Stimulated activated CD8-positive, alpha-beta memory T cell treated with anti-CD3 and anti-CD28 coated beads, Interleukin-7, amount 100 ng/mL, for 48 hours (primary cell): Measurements from ENCODE around the gene SMIM1.
"Not testable (repeated sequence)": the region's sequence is repeated elsewhere in the genome, so short reads cannot be mapped to it uniquely, and the experiment has no call there.

ENCODE experiments used
- DNase-seq, 2 donors: peaks; one replicate each; pipeline ENCODE4 v3.0.0-alpha.2; 2020; ENCODE audit warnings: low read depth in 1 of 2; ENCODE audit errors: extremely low read depth in 1 of 2

SMIM1 gene

DNA sequence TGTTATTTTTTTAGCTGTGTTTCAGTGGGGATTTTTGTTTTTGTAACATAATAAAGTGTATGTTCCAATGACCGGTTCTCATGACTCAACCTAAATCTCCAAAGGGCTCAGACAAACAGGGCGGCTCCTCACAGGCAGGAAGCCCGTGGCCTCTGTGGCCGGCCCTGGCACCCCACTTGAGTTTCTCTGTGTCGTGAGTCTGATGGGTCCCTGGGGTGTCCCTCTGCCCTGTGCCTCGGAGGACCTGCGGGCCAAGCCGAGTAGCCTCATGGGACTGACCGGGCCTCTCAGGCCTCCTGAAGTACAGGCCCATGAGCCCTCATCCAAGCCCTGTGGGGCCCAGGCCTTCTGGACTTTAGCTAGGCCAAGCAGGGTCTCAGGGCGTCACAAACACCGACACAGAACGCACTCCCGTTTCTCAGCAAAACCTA lies 36.4 kb upstream of the SMIM1 start:
- no peak for DNase-seq

DNA sequence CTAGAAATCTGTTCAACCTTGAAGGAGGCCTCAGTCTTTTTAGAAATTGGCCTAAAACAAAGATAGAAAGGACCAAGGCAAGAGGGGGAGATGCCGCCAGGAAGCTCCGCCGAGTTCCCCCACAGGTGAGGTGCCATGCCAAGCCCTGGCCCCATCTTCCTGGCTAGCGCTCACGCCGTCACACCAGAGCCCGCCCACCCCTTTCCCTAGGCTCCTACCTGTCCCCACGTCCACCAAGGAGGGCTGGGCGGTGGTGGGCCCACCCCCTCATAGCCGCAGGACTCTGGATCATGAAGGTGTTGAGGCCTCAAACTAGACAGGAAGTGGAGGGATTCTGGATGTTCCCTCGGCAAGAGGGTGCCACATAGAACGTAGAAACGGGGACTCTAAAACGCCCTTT lies 35.8 kb upstream of the SMIM1 start:
- no peak for DNase-seq

DNA sequence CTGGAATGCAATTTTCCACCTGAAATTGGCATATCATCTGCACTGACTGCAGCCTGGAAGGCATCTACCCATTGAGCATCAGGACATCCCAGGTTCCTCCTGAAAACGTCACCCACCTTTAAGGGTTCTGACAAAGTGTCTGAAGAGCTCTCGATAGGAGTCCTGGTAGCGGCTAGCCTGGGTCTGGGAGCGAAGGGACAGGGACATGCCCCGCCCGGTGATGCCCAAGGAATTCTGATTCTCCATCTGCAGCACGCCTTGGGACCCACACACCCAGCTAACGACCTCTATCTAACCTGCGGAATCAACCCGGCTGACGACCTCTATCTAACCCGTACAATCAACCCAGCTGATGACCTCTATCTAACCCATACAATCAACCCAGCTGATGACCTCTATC lies 33.6 kb upstream of the SMIM1 start:
- no peak for DNase-seq

DNA sequence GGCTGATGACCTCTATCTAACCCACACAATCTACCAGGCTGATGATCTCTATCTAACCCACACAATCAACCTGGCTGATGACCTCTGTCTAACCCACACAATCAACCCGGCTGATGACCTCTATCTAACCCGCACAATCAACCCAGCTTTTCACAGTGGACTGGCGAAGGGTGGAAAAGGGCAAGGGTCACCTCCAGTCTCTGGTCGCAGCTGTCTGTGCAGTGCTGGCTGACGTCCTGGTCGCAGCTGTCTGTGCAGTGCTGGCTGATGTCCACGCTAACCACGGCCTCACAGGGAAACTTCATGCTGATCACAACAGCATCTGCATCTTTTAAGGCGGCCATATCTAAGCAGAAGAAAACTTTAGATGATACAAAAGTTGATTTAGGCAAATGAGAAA lies 32.5 kb upstream of the SMIM1 start:
- DNase-seq: no peak

DNA sequence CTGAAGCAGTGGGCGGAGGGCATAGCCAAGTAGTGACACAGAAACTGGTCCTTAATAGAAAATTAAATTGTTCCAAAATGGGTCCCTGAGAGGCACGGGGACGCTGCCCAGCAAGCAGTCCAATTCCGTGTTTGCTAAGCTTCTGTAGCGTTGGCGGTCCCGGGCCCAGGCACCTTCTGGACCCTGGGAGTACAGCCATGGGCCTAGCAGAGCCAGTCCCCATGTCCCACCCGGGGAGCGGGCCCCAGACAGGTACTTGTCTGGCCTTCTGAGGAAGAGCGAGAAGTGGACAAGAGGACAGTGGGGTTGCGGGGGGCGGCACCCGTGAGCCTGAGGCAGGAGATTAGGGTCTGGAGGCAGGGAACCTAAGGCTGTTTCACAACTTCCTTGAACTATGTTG lies 31.8 kb upstream of the SMIM1 start:
- DNase-seq: no peak

DNA sequence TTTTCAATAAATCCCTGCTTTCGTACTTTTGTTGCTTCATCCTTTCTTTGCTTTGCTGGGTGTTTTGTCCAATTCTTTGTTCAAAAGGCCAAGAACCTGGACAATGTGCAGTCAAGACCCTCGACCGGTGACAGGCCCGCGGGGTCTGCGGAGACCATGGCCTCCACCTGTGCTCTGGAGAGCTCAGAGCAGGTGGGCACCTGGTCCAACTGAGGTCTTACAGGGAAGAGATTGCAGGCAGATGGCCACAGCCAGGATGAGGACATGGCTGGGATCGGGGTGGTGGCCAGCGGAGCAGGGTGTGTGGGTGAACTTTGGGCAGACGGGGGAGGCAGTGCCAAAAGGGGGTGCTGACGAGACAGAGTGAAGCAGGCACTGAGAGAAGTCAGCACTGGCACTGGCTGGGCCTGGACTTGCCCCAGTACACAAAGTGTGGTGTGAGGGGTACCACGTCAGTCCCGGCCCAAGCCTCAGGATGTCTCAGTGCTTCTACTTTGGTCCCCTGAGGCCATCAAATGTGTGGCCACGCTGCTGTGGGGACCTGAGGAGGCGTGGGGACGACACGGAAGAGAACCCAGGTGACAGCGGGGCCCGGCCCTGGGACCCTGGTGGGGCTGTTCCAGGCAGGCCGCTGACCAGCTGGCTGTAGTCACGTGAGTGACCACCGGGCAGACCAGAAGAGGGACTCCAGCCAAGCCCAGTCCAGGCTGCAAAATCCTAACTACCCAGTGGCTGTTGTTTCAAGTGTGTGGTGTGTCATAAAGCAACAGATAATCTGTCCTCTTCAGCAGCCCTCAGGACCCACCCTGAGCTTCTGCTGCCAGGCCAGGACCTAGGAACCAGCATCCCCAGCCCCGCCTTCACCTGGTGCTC lies 30.7 kb upstream of the SMIM1 start:
- DNase-seq: no peak

DNA sequence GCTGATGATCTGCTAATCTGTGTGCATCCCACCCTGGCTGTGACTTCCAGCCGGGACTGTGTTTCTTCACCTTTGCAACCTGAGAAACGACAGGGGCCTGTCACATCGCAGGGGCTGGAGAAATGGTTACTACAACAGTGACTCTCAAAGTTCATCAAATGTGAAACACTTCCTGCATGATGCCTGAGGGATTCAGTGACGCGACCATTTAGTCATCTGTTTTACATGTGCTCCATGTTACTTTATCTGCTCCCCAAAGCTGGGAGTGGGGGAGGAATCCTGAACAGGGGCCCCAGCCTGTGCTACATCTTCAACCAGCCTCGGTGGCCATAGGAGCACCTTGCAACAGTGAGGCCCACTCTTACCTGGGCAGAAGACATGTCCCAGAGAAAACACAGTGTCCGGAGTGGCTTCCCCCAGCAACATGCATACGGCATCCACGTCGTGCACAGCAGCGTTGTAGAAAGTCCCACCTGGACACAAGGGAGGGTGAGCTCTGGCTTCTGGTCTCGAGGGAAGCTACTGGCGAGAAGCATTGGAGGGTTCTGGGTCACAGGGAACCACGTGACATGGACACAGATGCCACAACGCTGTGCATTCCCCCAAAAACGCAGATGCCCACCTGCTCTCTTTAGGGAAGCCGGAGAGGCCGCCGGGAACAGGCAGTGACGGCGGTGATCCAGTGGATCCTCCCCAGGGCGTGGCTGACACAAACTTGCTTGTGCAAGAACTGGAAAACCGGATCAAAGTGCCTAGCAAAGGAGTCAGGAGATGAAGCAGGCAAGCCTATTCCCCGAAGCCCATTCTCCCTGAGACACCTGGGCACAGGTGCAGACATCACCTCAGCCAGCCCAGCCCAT lies 29.9 kb upstream of the SMIM1 start:
- DNase-seq: no peak

DNA sequence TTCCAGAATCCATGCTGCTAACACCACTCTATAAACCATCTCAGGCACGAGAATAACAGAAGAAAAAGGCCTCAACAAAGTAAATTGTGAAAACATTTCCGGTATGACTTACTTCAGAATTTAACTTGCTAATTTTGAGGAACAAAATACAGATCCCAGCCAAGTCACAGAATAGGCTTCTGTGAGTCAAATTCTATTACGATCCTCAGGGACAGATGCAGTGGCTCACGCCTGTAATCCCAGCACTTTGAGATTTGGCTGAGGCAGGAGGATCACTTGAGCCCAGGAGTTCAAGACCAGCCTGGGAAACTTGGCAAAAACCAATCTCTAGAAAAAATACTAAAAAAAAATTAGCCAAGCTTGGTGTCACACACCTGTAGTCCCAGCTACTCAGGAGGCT lies 29.1 kb upstream of the SMIM1 start:
- DNase-seq: no peak

DNA sequence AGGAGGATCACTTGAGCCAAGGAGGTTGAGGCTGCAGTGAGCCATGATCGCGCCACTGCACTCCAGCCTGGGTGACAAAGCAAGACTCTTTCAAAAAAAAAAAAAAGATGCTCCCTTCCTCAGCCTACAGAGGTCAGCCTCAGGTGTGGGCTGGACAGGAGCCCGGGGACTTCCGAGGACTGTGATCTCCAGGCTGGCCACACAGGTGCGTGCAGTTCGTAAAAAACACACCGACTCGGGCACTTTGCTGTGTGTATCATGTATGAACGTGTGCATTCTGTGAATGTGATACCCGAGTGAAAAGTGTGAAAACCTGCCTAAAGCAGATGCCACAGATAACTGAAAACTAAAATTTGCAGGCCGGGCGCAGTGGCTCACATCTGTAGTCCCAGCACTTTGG lies 28.7 kb upstream of the SMIM1 start:
- no peak for DNase-seq

DNA sequence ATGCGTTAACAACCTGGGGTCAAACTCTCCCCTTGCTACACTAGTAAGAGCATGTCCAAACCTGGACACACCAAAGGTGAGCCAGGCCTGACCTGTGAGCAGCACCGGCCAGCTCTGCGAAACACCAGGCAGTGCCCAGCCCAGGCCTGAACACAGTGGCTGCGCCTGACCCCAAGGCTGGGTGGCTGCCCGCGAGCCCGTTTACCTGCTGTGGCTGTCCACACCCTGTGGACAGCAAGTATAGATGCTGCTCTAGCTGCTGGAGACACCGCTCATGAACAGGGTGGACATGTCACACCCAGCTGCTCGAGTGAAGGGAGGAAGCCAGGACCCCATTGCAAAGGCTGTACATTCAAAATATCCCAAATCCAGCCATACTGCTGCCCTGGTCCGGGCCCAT lies 27.9 kb upstream of the SMIM1 start:
- DNase-seq: no peak

DNA sequence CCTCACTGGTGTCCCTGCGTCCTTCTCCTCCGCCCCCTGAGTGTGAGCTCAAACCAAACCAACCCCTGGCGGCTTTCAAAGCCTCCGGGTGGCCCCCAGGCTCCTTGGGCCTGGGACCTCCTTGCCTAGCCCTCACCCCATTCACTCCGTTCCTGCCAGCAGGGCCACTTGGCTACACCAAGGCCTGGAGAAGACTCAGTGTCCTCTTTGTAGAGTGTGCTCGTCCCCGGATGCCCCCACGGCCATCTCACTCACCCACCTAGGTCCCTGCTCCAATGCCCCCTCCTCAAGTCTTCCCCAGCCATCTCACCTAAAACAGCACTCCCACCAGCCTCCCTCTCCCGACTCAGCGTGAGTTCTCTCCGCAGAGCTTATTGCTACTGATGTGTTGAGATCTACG lies 27.5 kb upstream of the SMIM1 start:
- DNase-seq: no peak

DNA sequence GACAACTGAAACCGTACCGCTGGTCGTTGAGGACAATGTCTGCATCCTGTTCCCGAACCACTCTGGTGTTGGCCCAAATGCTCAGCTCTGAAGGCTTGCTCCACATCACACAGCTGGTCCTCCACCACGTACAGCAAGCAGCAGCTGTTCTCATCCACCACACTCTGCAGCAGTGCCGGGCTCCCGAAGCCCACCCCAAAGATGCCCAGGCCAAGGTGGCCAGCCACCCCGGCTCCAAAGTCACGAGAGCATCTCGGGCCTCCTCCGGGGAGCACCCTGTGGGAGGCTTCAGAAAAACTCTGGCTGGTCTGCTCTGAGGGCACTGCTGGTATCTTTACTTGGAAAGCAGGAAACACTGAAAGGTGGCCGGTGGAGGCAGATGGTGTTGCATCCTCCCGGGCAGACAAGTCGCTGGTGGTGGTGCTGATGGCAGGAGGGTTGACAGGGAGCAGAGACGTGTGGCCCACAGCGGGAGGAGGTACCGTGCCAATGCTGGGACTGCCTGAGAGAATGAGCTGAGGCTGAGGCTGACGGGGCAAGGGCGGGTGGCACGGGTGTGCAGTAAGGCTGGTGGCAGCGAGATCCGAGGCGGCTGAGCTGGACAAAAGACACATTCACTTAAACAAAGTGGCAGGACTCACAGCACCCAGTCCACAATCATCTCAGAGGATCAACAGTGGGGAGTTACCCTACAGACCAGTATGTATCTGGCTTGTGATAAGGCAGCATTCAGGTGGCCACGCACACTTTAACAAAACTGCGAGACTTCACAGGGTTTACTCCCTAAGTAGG lies 26.8 kb upstream of the SMIM1 start:
- no peak for DNase-seq

DNA sequence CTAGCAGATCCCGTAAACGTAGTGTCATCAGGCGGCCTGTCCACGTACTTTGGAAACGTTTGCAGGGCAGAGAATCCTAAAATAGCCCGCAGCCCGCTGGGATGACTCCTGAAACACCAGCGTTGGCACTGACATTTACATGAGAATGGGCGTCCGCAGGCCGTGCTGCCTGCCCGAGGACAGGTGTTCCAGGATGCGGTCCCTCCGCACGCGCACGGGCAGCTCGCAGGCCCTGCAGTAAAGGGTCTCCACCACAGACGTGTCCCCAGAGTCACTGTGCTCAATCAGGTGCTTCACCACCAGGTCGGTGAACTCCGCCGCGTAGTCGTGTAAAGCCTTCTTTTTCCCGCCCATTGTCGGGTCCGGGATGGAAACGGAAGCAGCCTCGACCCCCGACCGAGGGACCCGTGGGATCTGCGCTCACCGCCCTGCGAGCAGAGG lies 26.1 kb upstream of the SMIM1 start:
- no peak for DNase-seq

DNA sequence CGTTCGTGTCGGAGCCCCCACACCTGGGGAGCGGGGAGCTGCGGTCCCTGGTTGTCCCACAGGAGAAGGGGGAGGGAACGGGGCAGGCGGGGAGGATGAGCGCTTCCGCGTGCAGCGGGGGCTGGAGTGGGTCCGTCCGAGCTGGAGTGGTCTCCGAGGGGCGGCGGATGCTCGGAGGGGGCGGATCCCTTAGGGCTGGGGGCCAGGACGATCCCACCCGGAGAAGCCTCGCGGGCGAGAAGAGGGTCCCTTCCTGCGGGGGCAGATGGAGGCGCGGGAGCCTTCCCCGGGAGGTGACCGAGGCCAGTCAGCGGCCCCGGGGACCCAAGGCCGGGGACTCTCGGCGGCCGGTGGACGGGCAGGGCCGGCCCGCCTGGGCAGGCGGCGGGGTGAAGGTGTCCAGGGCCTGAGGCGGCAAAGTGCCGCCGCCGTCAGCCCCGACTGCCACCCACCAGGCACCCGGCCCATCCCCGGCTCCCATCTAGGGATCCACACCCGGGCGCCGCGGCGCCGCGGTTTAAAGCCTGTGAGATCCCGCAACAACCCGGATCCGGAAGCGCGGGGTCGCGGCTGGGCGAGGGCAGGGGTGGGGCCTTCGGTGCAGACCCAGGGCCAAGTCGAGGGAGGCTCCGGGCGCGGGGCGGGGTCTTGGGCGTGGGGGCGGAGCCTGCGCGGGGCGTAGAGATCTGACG lies 25.6 kb upstream of the SMIM1 start:
- DNase-seq: peak; percentile 73 to 80

DNA sequence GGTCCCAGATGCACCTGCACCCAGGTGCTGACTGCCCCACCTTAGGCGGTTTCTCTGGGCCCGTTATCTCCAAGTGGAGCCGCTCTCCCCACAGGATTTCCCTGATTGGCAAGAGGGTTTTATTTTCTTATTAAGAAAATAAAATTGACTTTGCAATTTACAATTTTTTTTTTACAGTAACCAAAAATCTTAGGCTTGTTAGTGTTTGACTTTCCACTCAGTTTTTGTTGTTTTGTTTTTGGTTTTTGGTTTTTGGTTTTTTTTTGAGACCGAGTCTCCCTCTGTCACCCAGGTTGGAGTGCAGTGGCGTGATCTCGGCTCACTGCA lies 25.1 kb upstream of the SMIM1 start:
- no peak for DNase-seq

DNA sequence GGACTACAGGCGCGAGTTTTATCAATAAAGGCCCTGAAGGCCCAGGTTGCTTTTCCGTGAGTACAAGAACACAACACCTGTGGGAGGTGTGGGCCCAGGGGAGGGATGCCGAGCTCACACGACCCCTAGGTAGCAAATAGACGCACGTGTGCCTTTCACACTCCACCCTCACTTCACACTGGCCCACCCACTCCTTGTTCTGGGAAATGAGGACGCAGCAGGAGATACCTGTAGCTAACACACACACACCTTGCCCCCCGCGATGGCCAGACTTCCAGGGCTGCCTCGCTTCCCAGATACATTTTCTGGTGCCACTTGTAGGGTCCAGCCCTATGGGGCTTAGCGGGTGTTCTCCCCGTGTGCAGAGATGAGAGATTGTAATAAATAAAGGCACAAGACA lies 24.6 kb upstream of the SMIM1 start:
- DNase-seq: no peak

DNA sequence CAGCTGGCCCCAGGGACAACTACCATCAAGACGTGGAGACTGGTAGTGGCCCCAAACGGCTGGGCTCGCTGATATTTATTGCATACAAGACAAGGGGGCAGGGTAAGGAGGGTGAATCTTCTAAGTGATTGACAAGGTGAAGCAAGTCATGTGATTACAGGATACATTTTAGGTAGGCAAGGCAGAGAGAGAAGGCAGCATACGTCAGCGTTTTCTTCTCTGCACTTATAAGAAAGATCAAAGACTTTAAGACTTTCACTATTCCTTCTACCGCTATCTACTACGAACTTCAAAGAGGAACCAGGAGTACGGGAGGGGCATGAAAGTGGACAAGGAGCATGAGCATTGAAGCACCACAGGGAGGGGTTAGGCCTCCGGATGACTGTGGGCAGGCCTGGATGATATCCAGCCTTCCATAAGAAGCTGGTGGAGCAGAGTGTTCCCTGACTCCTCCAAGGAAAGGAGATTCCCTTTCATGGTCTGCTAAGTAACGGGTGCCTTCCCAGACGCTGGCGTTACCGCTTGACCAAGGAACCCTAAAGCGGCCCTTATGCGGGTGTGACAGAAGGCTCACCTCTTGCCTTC lies 24.1 kb upstream of the SMIM1 start:
- DNase-seq: not testable (repeated sequence)

DNA sequence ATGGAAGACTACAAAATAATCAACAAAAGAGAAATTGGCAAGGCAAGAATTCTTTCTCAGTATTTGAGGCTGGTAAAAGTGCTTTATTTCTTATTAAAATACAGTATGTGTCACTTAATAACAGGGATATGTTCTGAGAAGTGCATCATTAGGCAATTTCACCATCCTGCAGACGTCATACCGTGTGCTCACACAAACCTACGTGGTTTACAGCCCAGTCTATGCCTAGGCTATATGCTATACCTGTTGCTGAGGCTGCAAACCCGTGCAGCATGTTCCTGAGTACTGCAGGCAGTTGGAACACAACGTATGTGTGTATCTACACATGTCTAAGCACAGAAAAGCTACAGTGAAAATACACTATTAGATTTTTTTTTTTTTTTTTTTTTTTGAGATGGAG lies 23.0 kb upstream of the SMIM1 start:
- DNase-seq: no peak

DNA sequence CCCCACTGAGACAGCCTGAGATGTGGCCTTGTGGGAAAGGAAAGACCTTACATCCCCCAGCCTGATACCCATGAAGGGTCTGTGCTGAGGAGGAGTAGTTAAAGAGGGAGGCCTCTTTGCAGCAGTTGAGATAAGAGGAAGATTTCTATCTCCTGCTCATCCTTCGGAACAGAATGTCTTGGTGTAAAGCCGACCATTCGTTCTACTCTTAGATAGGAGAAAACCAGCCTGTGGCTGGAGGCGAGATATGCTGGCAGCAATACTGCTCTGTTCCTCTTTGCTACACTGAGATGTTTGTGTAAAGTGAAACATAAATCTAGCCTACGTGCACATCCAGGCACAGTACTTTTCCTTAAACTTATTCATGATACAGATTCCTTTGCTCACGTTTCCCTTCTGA lies 21.8 kb upstream of the SMIM1 start:
- no peak for DNase-seq

DNA sequence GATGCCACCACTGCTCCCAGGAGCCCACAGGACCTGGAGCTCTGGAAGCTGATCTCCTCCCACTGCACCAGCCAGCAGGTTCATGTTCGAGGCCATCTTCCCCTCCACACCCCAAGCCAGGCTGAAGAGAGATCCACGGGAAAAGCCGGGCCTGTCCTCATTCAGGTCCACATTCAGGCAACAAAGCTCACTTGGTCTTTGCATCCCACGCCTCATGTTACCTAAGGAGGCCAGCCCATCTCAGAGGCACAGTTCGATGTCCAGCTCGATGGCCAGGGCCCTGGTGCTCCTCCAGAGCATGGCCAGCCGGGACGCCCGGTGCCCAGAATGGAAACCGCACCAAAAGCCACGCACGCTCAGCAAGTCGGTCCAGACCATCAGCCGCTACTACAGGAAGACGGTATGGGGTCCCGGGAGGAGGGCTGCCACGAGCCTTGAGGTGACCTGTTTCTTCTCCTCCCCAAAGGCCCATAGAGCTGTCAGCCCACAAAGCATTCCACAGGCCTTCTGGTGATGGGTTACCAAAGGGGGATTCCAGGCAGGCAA lies 20.1 kb upstream of the SMIM1 start, which contains the start of gene CCDC27:
TSS of gene CCDC27 (plus strand) at position 51 of the 546 bp plus-strand sequence. CDS start at position 83, 32 bp downstream.
- no peak for DNase-seq
